HFF-Myc (cell line): ENCODE results near the gene SGPL1.

Experiments used
- DNase-seq: peaks from one replicate; pipeline ENCODE4 v3.0.0-alpha.2; 2011; ENCODE audit warnings: low read depth; ENCODE audit errors: extremely low read depth
- H3K4me3 ChIP-seq: replicated peaks from 2 replicates; pipeline ENCODE4 v1.5.1; 2011; ENCODE audit warnings: low read depth, mild to moderate bottlenecking, control low read depth, low read length
- CTCF ChIP-seq: IDR thresholded peaks from 2 replicates; pipeline ENCODE4 v1.5.1; 2012; ENCODE audit warnings: mild to moderate bottlenecking, low read depth, low read length, control low read depth; ENCODE audit errors: missing control alignments

Gene SGPL1

GRCh38 chr10:70903262-70903921 is 87.6 kb downstream of the SGPL1 start:
- no peak for DNase-seq
- peak; percentile 94 for TF ChIP-seq CTCF
- no peak overlapping the region for H3K4me3 ChIP-seq

- DNase-seq, result no peak
- H3K4me3 ChIP-seq, result no peak overlapping the region
- no peak for TF ChIP-seq CTCF
These were observed 89.6 kb downstream of the SGPL1 start for GRCh38 chr10:70905071-70906021.

- no peak for TF ChIP-seq CTCF
- no peak for DNase-seq
- no peak overlapping the region for H3K4me3 ChIP-seq
These were observed 90.5 kb downstream of the SGPL1 start for GRCh38 chr10:70906031-70906783.

- no peak for DNase-seq
- no peak for TF ChIP-seq CTCF
These were observed 91.3 kb downstream of the SGPL1 start for GRCh38 chr10:70906953-70907636.

GRCh38 chr10:70907637-70908405 is 92.1 kb downstream of the SGPL1 start:
- no peak for DNase-seq
- no peak overlapping the region for H3K4me3 ChIP-seq
- no peak for TF ChIP-seq CTCF

More at GRCh38 chr10:70906953-70907636, 91.3 kb downstream of the SGPL1 start:
- H3K4me3 ChIP-seq, result no peak overlapping the region
